ENCODE data around the gene TBPL1. TPM values are rescaled to one million over a fixed set of nuclear protein-coding genes. Genes with fewer than 3 reads are reported as not detected.
A peak's percentile ranks its signal among the peaks of the same experiment; 100 is the strongest.

TBPL1 gene
- total RNA-seq, 2 donors from 2014 or later = 40.4 to 45.4 TPM

GRCh38 chr6:133916650-133917151, 36.3 kb upstream of the TBPL1 start:
- no peaks in the 10 kb centered on the region for H3K27me3 ChIP-seq (ENCODE audit: control insufficient read depth, insufficient read depth, low read length, poor library complexity, severe bottlenecking)
- Mint-ChIP-seq H3K4me3 (no peak overlapping the region), H3K36me3 (ENCODE audit: low read depth) (no peaks in the 10 kb centered on the region), H3K27ac (peak overlapping the region; percentile 2), H3K27me3 (ENCODE audit: insufficient read depth) (no peaks in the 10 kb centered on the region), H3K4me1 (peaks cover 4% of the 10 kb centered on the region), H3K9me3 (no peaks in the 10 kb centered on the region)
- peak; percentile 97 for TF ChIP-seq CTCF (conservative IDR thresholded peaks at IDR 0.05)
- peak; percentile 99 for DNase-seq
- no peaks in the 10 kb centered on the region for H3K4me1 ChIP-seq (ENCODE audit: control insufficient read depth, insufficient read depth, low read length)
- no peaks in the 10 kb centered on the region for H3K9me3 ChIP-seq (ENCODE audit: control insufficient read depth, low read length)
- H3K9ac ChIP-seq (ENCODE audit: extremely low read depth, low read length, poor library complexity, severe bottlenecking) = no peak overlapping the region
- no peak overlapping the region for H3K4me3 ChIP-seq (ENCODE audit: low read length)
- 10 to 17% methylated on average over 3 to 8 of the region's 8 CpGs for WGBS, 2 experiments (ENCODE audit: insufficient coverage in 1 of 2, insufficient read length in 1 of 2)
- peak overlapping the region; percentile 36 for H3K27ac ChIP-seq (ENCODE audit: low read depth, low read length)
- H3K36me3 ChIP-seq (ENCODE audit: control insufficient read depth, insufficient read depth, low read length) = no peaks in the 10 kb centered on the region

- no peaks in the 10 kb centered on the region for H3K4me1 ChIP-seq (ENCODE audit: control insufficient read depth, insufficient read depth, low read length)
- no peak for DNase-seq
- no peaks in the 10 kb centered on the region for H3K27me3 Mint-ChIP-seq (ENCODE audit: insufficient read depth)
- H3K36me3 Mint-ChIP-seq (ENCODE audit: low read depth) = no peaks in the 10 kb centered on the region
- no peaks in the 10 kb centered on the region for H3K36me3 ChIP-seq (ENCODE audit: control insufficient read depth, insufficient read depth, low read length)
- H3K27me3 ChIP-seq (ENCODE audit: control insufficient read depth, insufficient read depth, low read length, poor library complexity, severe bottlenecking) = no peaks in the 10 kb centered on the region
- H3K4me3 Mint-ChIP-seq = no peak overlapping the region
- no peak overlapping the region for H3K4me3 ChIP-seq (ENCODE audit: low read length)
- no peaks in the 10 kb centered on the region for H3K9me3 Mint-ChIP-seq
- H3K27ac Mint-ChIP-seq = no peak overlapping the region
- no peak overlapping the region for H3K9ac ChIP-seq (ENCODE audit: extremely low read depth, low read length, poor library complexity, severe bottlenecking)
- peaks cover 4% of the 10 kb centered on the region for H3K4me1 Mint-ChIP-seq
- no peaks in the 10 kb centered on the region for H3K9me3 ChIP-seq (ENCODE audit: control insufficient read depth, low read length)
- 86 to 100% methylated on average over 1 to 2 of the region's 4 CpGs for WGBS, 2 experiments (ENCODE audit: insufficient coverage in 1 of 2, insufficient read length in 1 of 2)
- no peak overlapping the region for H3K27ac ChIP-seq (ENCODE audit: low read depth, low read length)
- TF ChIP-seq CTCF (conservative IDR thresholded peaks at IDR 0.05) = no peak
Observed at GRCh38 chr6:133917781-133918180, 35.2 kb upstream of the TBPL1 start.

GRCh38 chr6:133918208-133918930, 34.7 kb upstream of the TBPL1 start:
- Histone ChIP-seq H3K9ac (ENCODE audit: extremely low read depth, low read length, poor library complexity, severe bottlenecking) (no peak overlapping the region), H3K27ac (ENCODE audit: low read depth, low read length) (no peak overlapping the region), H3K4me1 (ENCODE audit: control insufficient read depth, insufficient read depth, low read length) (no peaks in the 10 kb centered on the region), H3K9me3 (ENCODE audit: control insufficient read depth, low read length) (no peaks in the 10 kb centered on the region), H3K27me3 (ENCODE audit: control insufficient read depth, insufficient read depth, low read length, poor library complexity, severe bottlenecking) (no peaks in the 10 kb centered on the region), H3K36me3 (ENCODE audit: control insufficient read depth, insufficient read depth, low read length) (no peaks in the 10 kb centered on the region), H3K4me3 (ENCODE audit: low read length) (no peak overlapping the region)
- H3K9me3 Mint-ChIP-seq = no peaks in the 10 kb centered on the region
- H3K27ac Mint-ChIP-seq = no peak overlapping the region
- 75 to 89% methylated on average over 1 to 2 of the region's 2 CpGs for WGBS, 2 experiments (ENCODE audit: insufficient coverage in 1 of 2, insufficient read length in 1 of 2)
- H3K27me3 Mint-ChIP-seq (ENCODE audit: insufficient read depth) = no peaks in the 10 kb centered on the region
- H3K4me1 Mint-ChIP-seq = peaks cover 4% of the 10 kb centered on the region
- no peak overlapping the region for H3K4me3 Mint-ChIP-seq
- H3K36me3 Mint-ChIP-seq (ENCODE audit: low read depth) = no peaks in the 10 kb centered on the region
- TF ChIP-seq CTCF (conservative IDR thresholded peaks at IDR 0.05) = no peak
- no peak for DNase-seq

Measured in endodermal cell (in vitro differentiated cells).